WI38 (cell line): ENCODE data around the gene RASGRP1.

Source experiments
- H3K4me3 ChIP-seq: 2 replicates; pipeline ENCODE4 v1.5.1; 2011; ENCODE audit warnings: low read depth, mild to moderate bottlenecking, control low read depth, low read length
- CTCF ChIP-seq: IDR thresholded peaks from 2 replicates; pipeline ENCODE4 v1.5.1; 2012; ENCODE audit warnings: low read depth, mild to moderate bottlenecking, control low read depth, low read length

RASGRP1 gene

GRCh38 chr15:38549222-38549621, 15.4 kb downstream of the RASGRP1 start:
- no peak overlapping the region for H3K4me3 ChIP-seq
- no peak for TF ChIP-seq CTCF

- no peak overlapping the region for H3K4me3 ChIP-seq
- TF ChIP-seq CTCF = no peak
These were observed 17.2 kb downstream of the RASGRP1 start for GRCh38 chr15:38547255-38547997.

GRCh38 chr15:38545179-38545578, 19.4 kb downstream of the RASGRP1 start:
- no peak overlapping the region for H3K4me3 ChIP-seq
- TF ChIP-seq CTCF = no peak

- TF ChIP-seq CTCF = no peak
These were observed 23.6 kb downstream of the RASGRP1 start for GRCh38 chr15:38541026-38541425.

GRCh38 chr15:38540510-38540909, 24.1 kb downstream of the RASGRP1 start:
- no peak for TF ChIP-seq CTCF
- no peak overlapping the region for H3K4me3 ChIP-seq

More at GRCh38 chr15:38541026-38541425, 23.6 kb downstream of the RASGRP1 start:
- no peak overlapping the region for H3K4me3 ChIP-seq

GRCh38 chr15:38539008-38539343, 25.6 kb downstream of the RASGRP1 start:
- no peak for TF ChIP-seq CTCF
- H3K4me3 ChIP-seq = no peak overlapping the region

GRCh38 chr15:38538328-38539007, 26.1 kb downstream of the RASGRP1 start:
- H3K4me3 ChIP-seq = no peak overlapping the region
- TF ChIP-seq CTCF = no peak
